OCI-LY3 (cell line): ENCODE measurements around the gene ITSN2.

Experiments
- H2AFZ ChIP-seq: fragments of 200-600, 300-600 bp; shearing (Covaris generic); 2 replicates; pipeline ENCODE4 v1.6.0; 2014; ENCODE audit warnings: antibody characterized with exemption, low read depth, low read length
- H3K27ac ChIP-seq: fragments of 200-600, 300-600 bp; sonication (generic); 2 replicates; pipeline ENCODE4 v1.5.1; 2014; ENCODE audit warnings: mild to moderate bottlenecking, low read length, moderate library complexity, mixed read lengths
- H3K27me3 ChIP-seq: fragments of 200-600, 300-600 bp; sonication (generic); 2 replicates; pipeline ENCODE4 v1.6.1; 2014; ENCODE audit warnings: low read depth, low read length, mixed read lengths
- H3K36me3 ChIP-seq: fragments of 200-600, 300-600 bp; sonication (generic); replicated peaks from 2 replicates; pipeline ENCODE3; 2014; ENCODE audit warnings: low read depth, low read length, mixed read lengths
- H3K4me1 ChIP-seq: fragments of 300-600, 200-600 bp; sonication (generic); 2 replicates; pipeline ENCODE4 v1.6.1; 2014; ENCODE audit warnings: low read length, mixed read lengths
- H3K4me2 ChIP-seq: fragments of 200-600, 300-600 bp; sonication (generic); 2 replicates; pipeline ENCODE4 v1.6.1; 2014; ENCODE audit warnings: low read length, mixed read lengths
- H3K4me3 ChIP-seq: fragments of 300-600, 200-600 bp; sonication (generic); 2 replicates; pipeline ENCODE4 v1.5.1; 2014; ENCODE audit warnings: antibody characterized with exemption, mild to moderate bottlenecking, low read length, moderate library complexity
- H3K79me2 ChIP-seq: fragments of 300-600, 200-600 bp; shearing (Covaris generic); 2 replicates; pipeline ENCODE4 v1.6.1; 2014; ENCODE audit warnings: mild to moderate bottlenecking, low read length, mixed read lengths
- H3K9ac ChIP-seq: fragments of 300-600, 200-600 bp; shearing (Covaris generic); 2 replicates; pipeline ENCODE4 v1.6.0; 2014; ENCODE audit warnings: mild to moderate bottlenecking, low read length, moderate library complexity
- H3K9me3 ChIP-seq: fragments of 200-600, 300-600 bp; shearing (Covaris generic); 2 replicates; pipeline ENCODE4 v1.6.1; 2014; ENCODE audit warnings: low read length, mixed read lengths; ENCODE audit not compliant: insufficient read depth
- H4K20me1 ChIP-seq: fragments of 200-600, 300-600 bp; sonication (generic); 2 replicates; pipeline ENCODE4 v1.6.1; 2016; ENCODE audit warnings: low read length, mixed read lengths; ENCODE audit not compliant: insufficient read depth
- CTCF ChIP-seq: fragments of 200-600, 300-600 bp; sonication (generic); IDR thresholded peaks from 2 replicates; pipeline ENCODE4 v1.5.1; 2014; ENCODE audit warnings: antibody characterized with exemption, low read length, low read depth
- EZH2phosphoT487 ChIP-seq: fragments of 200-600 bp; shearing (Covaris generic); IDR thresholded peaks from 2 replicates; pipeline ENCODE4 v1.6.1; 2018; ENCODE audit warnings: antibody characterized with exemption, mixed run types, low read depth

ITSN2 gene

GRCh38 chr2:24237313-24237712, 123.0 kb downstream of the ITSN2 start:
- H3K4me2 ChIP-seq, result no peak overlapping the region
- H3K9ac ChIP-seq, result no peak overlapping the region
- TF ChIP-seq EZH2phosphoT487, result no peak
- TF ChIP-seq CTCF, result peak; percentile 12; the same call in 1 of the 2 replicates
- no peaks in the 10 kb centered on the region for H3K27me3 ChIP-seq
- no peak overlapping the region for H3K4me3 ChIP-seq
- no peaks in the 10 kb centered on the region for H3K79me2 ChIP-seq
- H3K36me3 ChIP-seq, result no peaks in the 10 kb centered on the region
- no peaks in the 10 kb centered on the region for H3K9me3 ChIP-seq
- no peaks in the 10 kb centered on the region for H4K20me1 ChIP-seq
- no peak overlapping the region for H3K27ac ChIP-seq
- H3K4me1 ChIP-seq, result no peaks in the 10 kb centered on the region
- no peak overlapping the region for H2AFZ ChIP-seq

- Histone ChIP-seq H3K4me1 (no peaks in the 10 kb centered on the region), H3K4me2 (no peak overlapping the region), H3K9ac (no peak overlapping the region), H3K4me3 (no peak overlapping the region), H2AFZ (no peak overlapping the region), H4K20me1 (no peaks in the 10 kb centered on the region), H3K9me3 (no peaks in the 10 kb centered on the region), H3K36me3 (no peaks in the 10 kb centered on the region), H3K27me3 (no peaks in the 10 kb centered on the region), H3K79me2 (no peaks in the 10 kb centered on the region), H3K27ac (no peak overlapping the region)
- TF ChIP-seq EZH2phosphoT487, result no peak
- no peak for TF ChIP-seq CTCF
These were observed 127.0 kb downstream of the ITSN2 start for GRCh38 chr2:24233321-24233720.

- Histone ChIP-seq H3K9me3 (no peaks in the 10 kb centered on the region), H3K27me3 (no peaks in the 10 kb centered on the region), H3K36me3 (no peaks in the 10 kb centered on the region), H3K4me3 (no peak overlapping the region), H3K4me2 (no peak overlapping the region), H2AFZ (no peak overlapping the region), H3K4me1 (no peaks in the 10 kb centered on the region), H3K27ac (no peak overlapping the region), H3K9ac (no peak overlapping the region), H3K79me2 (no peaks in the 10 kb centered on the region), H4K20me1 (no peaks in the 10 kb centered on the region)
- TF ChIP-seq EZH2phosphoT487, result no peak
- no peak for TF ChIP-seq CTCF
These were observed 128.9 kb downstream of the ITSN2 start for GRCh38 chr2:24231461-24231881.

GRCh38 chr2:24228470-24228869, 131.9 kb downstream of the ITSN2 start:
- Histone ChIP-seq H3K9ac (no peak overlapping the region), H4K20me1 (no peaks in the 10 kb centered on the region), H2AFZ (no peak overlapping the region), H3K4me1 (no peaks in the 10 kb centered on the region), H3K36me3 (no peaks in the 10 kb centered on the region), H3K9me3 (no peaks in the 10 kb centered on the region), H3K4me3 (no peak overlapping the region), H3K79me2 (no peaks in the 10 kb centered on the region), H3K27me3 (no peaks in the 10 kb centered on the region), H3K4me2 (no peak overlapping the region), H3K27ac (no peak overlapping the region)
- TF ChIP-seq EZH2phosphoT487 (no peak), CTCF (peak; percentile 60)
